Loucy (cell line): ENCODE measurements around the gene CCDC188.

Experiments
- H2AFZ ChIP-seq: fragments of 200-600 bp; sonication (generic); 2 replicates; pipeline ENCODE4 v1.6.0; 2016; ENCODE audit warnings: antibody characterized with exemption, mild to moderate bottlenecking, low read length, moderate library complexity
- H3F3A ChIP-seq: fragments of 200-600 bp; 2 replicates; pipeline ENCODE4 v1.6.0; 2016; ENCODE audit warnings: antibody characterized with exemption, low read depth, mild to moderate bottlenecking
- H3K27me3 ChIP-seq: fragments of 200-600 bp; sonication (generic); 2 replicates; pipeline ENCODE4 v1.6.1; 2014; ENCODE audit warnings: low read length, mild to moderate bottlenecking; ENCODE audit not compliant: insufficient read depth, poor library complexity, severe bottlenecking
- H3K36me3 ChIP-seq: fragments of 200-600 bp; sonication (generic); 2 replicates; pipeline ENCODE4 v1.6.1; 2016; ENCODE audit warnings: low read length; ENCODE audit not compliant: insufficient read depth
- H3K4me1 ChIP-seq: fragments of 200-600 bp; sonication (generic); 2 replicates; pipeline ENCODE4 v1.5.1; 2014; ENCODE audit warnings: low read length, mild to moderate bottlenecking; ENCODE audit not compliant: insufficient read depth, poor library complexity, severe bottlenecking
- H3K4me2 ChIP-seq: fragments of 200-600 bp; sonication (generic); 2 replicates; pipeline ENCODE4 v1.6.0; 2014; ENCODE audit warnings: antibody characterized with exemption, low read length, low read depth, mild to moderate bottlenecking; ENCODE audit not compliant: poor library complexity, severe bottlenecking
- H3K4me3 ChIP-seq: fragments of 200-600 bp; sonication (generic); 2 replicates; pipeline ENCODE4 v1.5.1; 2014; ENCODE audit warnings: low read length, mild to moderate bottlenecking, mixed read lengths; ENCODE audit not compliant: poor library complexity, severe bottlenecking
- H3K79me2 ChIP-seq: fragments of 200-600 bp; sonication (generic); 2 replicates; pipeline ENCODE4 v1.6.1; 2014; ENCODE audit warnings: low read length; ENCODE audit not compliant: insufficient read depth
- H3K9ac ChIP-seq: fragments of 200-600 bp; sonication (generic); 2 replicates; pipeline ENCODE4 v1.6.0; 2014; ENCODE audit warnings: mild to moderate bottlenecking, low read depth, low read length, moderate library complexity; ENCODE audit not compliant: poor library complexity, severe bottlenecking
- H3K9me2 ChIP-seq: fragments of 200-600 bp; sonication (generic); replicated peaks from 2 replicates; pipeline ENCODE4 v1.6.1; 2016; ENCODE audit warnings: low read depth, low read length, mixed read lengths
- H3K9me3 ChIP-seq: fragments of 200-600 bp; sonication (generic); 2 replicates; pipeline ENCODE4 v1.6.1; 2014; ENCODE audit warnings: mild to moderate bottlenecking, antibody characterized with exemption, low read length, low read depth; ENCODE audit not compliant: insufficient read depth
- H4K20me1 ChIP-seq: fragments of 200-600 bp; sonication (generic); 2 replicates; pipeline ENCODE4 v1.6.0; 2014; ENCODE audit warnings: antibody characterized with exemption, low read length, mild to moderate bottlenecking; ENCODE audit not compliant: insufficient read depth, poor library complexity, severe bottlenecking
- EZH2phosphoT487 ChIP-seq: fragments of 200-600 bp; IDR thresholded peaks from 2 replicates; pipeline ENCODE4 v1.6.1; 2018; ENCODE audit warnings: antibody characterized with exemption, mild to moderate bottlenecking, moderate library complexity, borderline replicate concordance
- TF ChIP-seq, protein P1 (sequence below): fragments of 200-600 bp; sonication (generic); conservative IDR thresholded peaks from 2 replicates; pipeline ENCODE4 v1.5.1; 2014; ENCODE audit warnings: mild to moderate bottlenecking, antibody characterized with exemption, low read length

Gene CCDC188

GRCh38 chr22:20121856-20122415 is 28.9 kb downstream of the CCDC188 start:
- H2AFZ ChIP-seq: no peak overlapping the region
- H3K27me3 ChIP-seq: no peaks in the 10 kb centered on the region
- H3K4me2 ChIP-seq: peak overlapping the region; percentile 57
- peak overlapping the region; percentile 40 for H3K4me3 ChIP-seq
- peaks cover 75% of the 10 kb centered on the region; the same call in 1 of the 2 replicates for H3K36me3 ChIP-seq
- H3K9me2 ChIP-seq: no peaks in the 10 kb centered on the region
- H3K79me2 ChIP-seq: peaks cover 75% of the 10 kb centered on the region
- no peaks in the 10 kb centered on the region for H3F3A ChIP-seq
- no peak for TF ChIP-seq EZH2phosphoT487
- TF ChIP-seq, protein P1, sequence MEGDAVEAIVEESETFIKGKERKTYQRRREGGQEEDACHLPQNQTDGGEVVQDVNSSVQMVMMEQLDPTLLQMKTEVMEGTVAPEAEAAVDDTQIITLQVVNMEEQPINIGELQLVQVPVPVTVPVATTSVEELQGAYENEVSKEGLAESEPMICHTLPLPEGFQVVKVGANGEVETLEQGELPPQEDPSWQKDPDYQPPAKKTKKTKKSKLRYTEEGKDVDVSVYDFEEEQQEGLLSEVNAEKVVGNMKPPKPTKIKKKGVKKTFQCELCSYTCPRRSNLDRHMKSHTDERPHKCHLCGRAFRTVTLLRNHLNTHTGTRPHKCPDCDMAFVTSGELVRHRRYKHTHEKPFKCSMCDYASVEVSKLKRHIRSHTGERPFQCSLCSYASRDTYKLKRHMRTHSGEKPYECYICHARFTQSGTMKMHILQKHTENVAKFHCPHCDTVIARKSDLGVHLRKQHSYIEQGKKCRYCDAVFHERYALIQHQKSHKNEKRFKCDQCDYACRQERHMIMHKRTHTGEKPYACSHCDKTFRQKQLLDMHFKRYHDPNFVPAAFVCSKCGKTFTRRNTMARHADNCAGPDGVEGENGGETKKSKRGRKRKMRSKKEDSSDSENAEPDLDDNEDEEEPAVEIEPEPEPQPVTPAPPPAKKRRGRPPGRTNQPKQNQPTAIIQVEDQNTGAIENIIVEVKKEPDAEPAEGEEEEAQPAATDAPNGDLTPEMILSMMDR: no peak
- peaks cover 72% of the 10 kb centered on the region for H4K20me1 ChIP-seq
- H3K4me1 ChIP-seq: peaks cover 36% of the 10 kb centered on the region
- peak overlapping the region; percentile 39 for H3K9ac ChIP-seq
- H3K9me3 ChIP-seq: no peaks in the 10 kb centered on the region

- TF ChIP-seq EZH2phosphoT487: no peak
- H3K9me3 ChIP-seq: no peaks in the 10 kb centered on the region
- H2AFZ ChIP-seq: no peak overlapping the region
- peak overlapping the region; percentile 98 for H3K4me3 ChIP-seq
- H3K27me3 ChIP-seq: no peaks in the 10 kb centered on the region
- no peaks in the 10 kb centered on the region for H3F3A ChIP-seq
- peaks cover 50% of the 10 kb centered on the region for H3K4me1 ChIP-seq
- peaks cover 59% of the 10 kb centered on the region for H4K20me1 ChIP-seq
- no peaks in the 10 kb centered on the region for H3K9me2 ChIP-seq
- H3K79me2 ChIP-seq: peaks cover 94% of the 10 kb centered on the region
- peak overlapping the region; percentile 99 for H3K9ac ChIP-seq
- peak overlapping the region; percentile 97 for H3K4me2 ChIP-seq
- H3K36me3 ChIP-seq: peaks cover 55% of the 10 kb centered on the region; the same call in 1 of the 2 replicates
Measured at GRCh38 chr22:20118300-20119020, 32.4 kb downstream of the CCDC188 start.

DNA sequence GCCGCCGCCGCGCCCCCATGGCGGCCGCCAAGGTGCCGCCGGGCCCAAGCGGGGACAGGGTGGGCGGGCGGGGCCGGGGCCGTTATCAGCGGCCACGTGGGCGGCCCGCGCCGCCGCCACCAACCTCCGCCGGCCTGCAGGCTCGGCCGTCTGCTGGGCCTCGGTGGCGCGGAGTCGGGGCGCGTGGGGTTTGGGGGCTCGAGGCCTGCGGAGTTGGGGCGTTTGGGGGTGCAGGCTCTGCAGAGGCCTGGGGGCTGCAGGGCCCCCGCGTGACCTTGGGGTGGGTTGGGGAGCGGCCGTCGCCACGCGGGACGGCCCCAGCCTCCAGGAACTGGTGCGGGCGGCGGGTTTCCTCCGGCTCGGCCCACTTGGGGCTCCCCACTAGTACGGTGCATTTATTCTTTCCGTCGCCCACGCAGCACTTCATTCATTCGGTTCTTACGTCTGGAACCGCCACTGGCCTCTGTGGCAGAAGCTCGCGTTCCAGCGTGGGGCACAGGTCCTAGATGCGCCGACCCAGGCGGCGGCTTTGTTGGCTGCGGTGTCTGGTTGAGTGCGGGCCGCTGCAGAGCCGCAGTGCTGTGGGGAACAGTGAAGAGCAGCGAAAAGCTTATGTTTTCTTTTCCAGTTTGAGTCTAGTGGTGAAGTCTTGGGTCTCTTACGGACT is 33.1 kb downstream of the CCDC188 start:
- Histone ChIP-seq H3K4me2 (peak overlapping the region; percentile 97), H3K9ac (peak overlapping the region; percentile 99), H3K36me3 (peaks cover 50% of the 10 kb centered on the region; the same call in 1 of the 2 replicates), H3K4me3 (peak overlapping the region; percentile 98), H3K27me3 (no peaks in the 10 kb centered on the region), H2AFZ (no peak overlapping the region), H3K9me2 (no peaks in the 10 kb centered on the region), H3K9me3 (no peaks in the 10 kb centered on the region), H4K20me1 (peaks cover 57% of the 10 kb centered on the region), H3F3A (no peaks in the 10 kb centered on the region), H3K4me1 (peaks cover 50% of the 10 kb centered on the region), H3K79me2 (peaks cover 87% of the 10 kb centered on the region)
- no peak for TF ChIP-seq EZH2phosphoT487
- TF ChIP-seq, protein P1: no peak
